DMS79 (cell line): ENCODE measurements around the gene PLD4.

Source experiments
- DNase-seq: peaks from one replicate; lab custom pipeline; 2025; lab: John Stamatoyannopoulos, UW

Gene PLD4

GRCh38 chr14:104975481-104976197, 51.0 kb downstream of the PLD4 start:
- DNase-seq, result no peak

- DNase-seq, result peak; percentile 83
These were observed 51.7 kb downstream of the PLD4 start for GRCh38 chr14:104976198-104977007.

DNA sequence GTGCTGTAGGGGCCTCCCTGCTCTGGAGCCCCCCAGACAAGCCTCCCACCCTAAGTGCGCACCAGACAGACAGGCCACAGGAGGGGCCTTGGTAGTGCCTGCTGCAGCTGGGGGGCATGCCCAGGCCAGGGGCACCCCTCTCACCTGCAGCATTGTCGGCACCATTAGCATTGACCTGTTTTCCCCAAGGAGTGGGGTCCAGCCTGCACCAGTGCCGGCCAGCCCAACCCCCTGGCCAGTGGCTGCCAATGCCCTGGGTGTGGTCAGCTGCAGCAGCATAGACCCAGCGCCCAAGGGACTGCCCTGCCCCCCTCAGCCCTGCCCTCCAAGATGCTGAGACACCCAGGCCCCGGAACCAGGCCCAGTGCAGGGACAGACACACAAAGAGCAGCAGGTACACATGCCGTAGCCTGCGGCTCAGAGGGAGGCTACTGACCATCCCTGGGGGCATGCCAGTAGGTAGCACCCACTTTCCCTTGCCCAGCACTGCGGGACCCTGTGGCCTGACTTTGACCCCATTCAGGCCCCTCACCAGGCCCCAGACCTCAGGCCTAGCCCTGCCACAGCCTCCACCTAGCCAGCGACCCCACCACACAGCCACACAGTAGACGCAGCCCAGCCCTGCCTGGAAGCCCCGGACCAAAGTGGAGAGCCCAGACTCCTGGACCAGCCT, 52.5 kb downstream of the PLD4 start:
- DNase-seq, result no peak

GRCh38 chr14:104977681-104978653, 53.3 kb downstream of the PLD4 start, which contains the start of gene AHNAK2:
Gene AHNAK2, minus strand, starts transcription at chr14:104978374. Its CDS starts 137 bp downstream, at chr14:104978237.
- peak; percentile 62 for DNase-seq

- no peak for DNase-seq
These were observed 54.3 kb downstream of the PLD4 start for GRCh38 chr14:104978746-104979691.

- peak; percentile 27 for DNase-seq
These were observed 55.3 kb downstream of the PLD4 start for GRCh38 chr14:104979758-104980610.

DNA sequence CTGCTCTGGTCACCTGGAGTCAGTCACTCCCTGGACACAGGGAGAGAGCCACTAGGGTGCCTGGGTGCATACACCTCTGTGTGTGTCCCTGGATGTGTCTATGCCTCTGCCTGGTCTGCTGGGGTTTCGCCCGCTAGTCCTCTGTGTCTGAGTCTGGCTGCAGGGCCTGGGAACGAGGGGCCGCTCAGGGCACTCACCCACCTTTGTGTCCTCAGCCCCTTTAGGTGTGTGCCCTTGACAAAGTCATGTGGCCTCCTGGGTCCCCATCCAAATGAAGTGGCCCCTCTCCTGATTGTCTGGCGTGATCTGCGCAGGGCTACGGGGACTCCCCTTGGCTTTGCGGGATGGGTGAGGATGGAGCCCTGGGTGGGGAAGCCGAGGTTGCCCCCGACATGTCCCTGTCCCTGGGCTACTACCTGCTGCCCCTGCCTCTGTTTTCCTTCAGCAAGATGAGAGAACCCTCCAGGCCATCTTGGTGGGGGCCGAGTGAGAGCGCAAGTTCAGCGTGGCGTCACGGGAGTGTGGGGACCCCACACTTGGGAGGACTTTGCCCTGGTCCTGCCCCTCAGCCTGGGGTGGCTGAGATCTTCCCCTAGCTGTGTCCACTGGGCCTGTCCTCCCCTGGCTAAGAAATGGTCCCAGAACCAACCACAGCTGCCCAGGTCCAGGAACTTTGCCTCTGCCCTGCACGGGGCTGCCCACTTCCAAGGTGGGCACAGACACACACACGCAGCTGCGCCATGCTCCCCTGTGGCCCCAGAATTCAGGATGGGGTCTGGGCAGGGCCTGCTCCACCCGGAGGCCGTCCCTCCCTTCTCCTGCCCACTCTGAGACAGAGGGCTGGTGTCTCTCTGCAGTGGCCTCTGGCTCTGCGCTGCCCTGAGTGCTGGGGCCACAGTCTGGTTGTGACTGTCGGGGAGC, 56.2 kb downstream of the PLD4 start:
- DNase-seq, result no peak

DNA sequence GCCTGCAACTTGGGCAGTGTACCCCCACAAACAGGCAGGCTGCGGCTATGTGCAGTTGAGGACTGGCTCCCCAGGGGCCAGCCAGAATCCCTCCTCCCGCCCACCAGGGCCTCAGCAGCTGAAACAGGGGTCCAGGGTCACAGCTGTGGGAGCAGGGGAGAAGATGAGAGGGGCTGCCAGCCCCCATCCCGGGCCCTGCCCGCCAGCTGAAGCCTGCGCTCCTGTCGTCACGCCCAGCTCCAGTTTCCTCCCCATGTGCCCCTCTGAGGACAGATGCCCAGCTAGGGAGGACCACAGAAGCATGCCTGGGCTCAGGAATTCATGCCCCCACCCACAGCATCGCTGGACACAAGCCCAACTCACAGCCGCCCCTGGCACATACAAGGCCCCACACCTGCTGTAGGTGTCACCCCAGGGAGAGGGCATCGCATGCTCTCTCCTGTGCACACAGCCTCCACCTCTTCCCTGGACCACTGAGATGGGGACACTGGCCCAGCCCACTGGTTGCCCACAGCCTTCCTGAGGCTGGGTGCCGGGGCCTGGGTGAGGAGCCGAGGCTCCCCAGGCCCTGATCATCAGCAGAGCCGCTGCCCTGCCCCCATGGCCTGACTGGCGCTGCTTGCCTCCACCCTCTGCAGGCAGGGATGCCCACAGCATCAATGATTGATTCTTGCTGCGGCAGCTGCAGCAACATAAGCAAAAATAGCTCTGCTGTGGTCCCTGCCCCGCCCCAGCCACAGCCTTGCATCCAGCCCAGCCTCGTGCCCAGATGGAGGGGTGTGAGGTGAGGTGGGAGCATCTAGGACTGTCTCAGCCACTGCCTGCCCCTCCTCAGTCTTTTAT, 57.2 kb downstream of the PLD4 start:
- DNase-seq, result no peak

DNA sequence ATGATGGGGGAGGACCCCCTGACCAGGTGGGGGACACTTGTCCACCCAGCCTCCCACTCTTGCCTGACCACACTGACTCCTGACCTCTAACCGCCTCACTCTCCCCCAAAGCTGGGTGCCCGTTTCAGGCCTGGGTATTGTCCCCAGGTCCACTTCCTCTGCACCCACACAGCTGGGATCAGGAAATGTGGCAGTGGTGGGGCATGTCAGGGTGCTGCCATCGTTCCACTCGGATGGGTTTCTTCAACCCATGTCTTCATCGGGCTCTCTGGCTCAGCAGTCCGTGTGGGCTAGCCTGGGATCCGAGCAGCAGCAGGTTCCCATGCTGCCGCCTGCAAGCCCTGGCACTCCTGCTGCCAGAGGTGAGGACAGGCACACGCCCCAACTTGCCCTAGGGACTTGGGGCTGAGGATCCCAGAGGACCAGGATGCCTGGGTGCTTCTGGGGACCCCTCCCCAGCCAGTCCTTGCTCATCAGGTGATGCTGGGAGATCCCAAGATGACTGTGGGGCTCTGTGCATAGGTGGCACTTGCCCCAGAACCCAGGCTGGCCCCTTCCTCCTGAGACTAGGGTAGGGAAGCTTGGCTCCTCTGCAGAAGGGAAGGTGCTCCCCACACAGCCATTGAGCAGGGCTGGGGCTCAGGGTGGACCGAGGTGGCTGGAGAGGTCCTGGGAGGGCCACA, 58.0 kb downstream of the PLD4 start:
- no peak for DNase-seq
